ENCODE results near the gene GSTT4.

Gene GSTT4

DNA sequence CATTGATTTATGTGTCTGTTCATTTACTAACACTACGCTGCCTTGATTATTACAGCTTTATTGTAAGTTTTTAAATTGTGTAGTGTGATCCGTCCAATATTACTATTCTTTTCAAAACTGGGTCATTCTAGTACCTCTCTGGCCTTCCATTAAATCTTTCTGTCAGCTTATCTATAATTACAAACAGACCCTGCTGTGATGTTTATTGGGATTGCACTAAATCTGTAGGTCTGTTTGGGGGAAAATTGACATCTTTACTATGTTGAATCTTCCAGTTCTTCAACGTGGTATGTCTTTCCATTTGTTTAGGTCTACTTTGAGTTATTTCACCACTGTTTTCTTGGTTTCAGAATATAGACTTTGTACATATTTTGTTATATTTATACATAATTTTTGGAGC is 21.5 kb upstream of the GSTT4 start:
- H3K27ac ChIP-seq (ENCODE audit: low read length) = no peak overlapping the region
- no peak overlapping the region for H3K9ac ChIP-seq (ENCODE audit: low read length)
- H2AFZ ChIP-seq (ENCODE audit: low read depth, low read length) = no peak overlapping the region
- H3K27me3 ChIP-seq (ENCODE audit: low read depth, low read length) = no peaks in the 10 kb centered on the region
- peaks cover 3% of the 10 kb centered on the region for H3K4me1 ChIP-seq (ENCODE audit: low read length)
- TF ChIP-seq, protein P1, sequence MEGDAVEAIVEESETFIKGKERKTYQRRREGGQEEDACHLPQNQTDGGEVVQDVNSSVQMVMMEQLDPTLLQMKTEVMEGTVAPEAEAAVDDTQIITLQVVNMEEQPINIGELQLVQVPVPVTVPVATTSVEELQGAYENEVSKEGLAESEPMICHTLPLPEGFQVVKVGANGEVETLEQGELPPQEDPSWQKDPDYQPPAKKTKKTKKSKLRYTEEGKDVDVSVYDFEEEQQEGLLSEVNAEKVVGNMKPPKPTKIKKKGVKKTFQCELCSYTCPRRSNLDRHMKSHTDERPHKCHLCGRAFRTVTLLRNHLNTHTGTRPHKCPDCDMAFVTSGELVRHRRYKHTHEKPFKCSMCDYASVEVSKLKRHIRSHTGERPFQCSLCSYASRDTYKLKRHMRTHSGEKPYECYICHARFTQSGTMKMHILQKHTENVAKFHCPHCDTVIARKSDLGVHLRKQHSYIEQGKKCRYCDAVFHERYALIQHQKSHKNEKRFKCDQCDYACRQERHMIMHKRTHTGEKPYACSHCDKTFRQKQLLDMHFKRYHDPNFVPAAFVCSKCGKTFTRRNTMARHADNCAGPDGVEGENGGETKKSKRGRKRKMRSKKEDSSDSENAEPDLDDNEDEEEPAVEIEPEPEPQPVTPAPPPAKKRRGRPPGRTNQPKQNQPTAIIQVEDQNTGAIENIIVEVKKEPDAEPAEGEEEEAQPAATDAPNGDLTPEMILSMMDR (IDR thresholded peaks at IDR 0.05; ENCODE audit: low read depth, low read length) = no peak
- TF ChIP-seq EZH2phosphoT487 (IDR thresholded peaks at IDR 0.05; ENCODE audit: low read depth) = no peak
- peaks cover 5% of the 10 kb centered on the region for H3K36me3 ChIP-seq (replicated peaks; ENCODE audit: low read depth, low read length)
- H3K79me2 ChIP-seq (ENCODE audit: low read length) = peaks cover 75% of the 10 kb centered on the region
- no peak overlapping the region for H3K4me2 ChIP-seq (ENCODE audit: low read length)
- no peak overlapping the region for H3K4me3 ChIP-seq (ENCODE audit: low read length)
- H4K20me1 ChIP-seq (ENCODE audit: insufficient read depth, low read length) = peaks cover 56% of the 10 kb centered on the region
- no peaks in the 10 kb centered on the region for H3K9me3 ChIP-seq (ENCODE audit: insufficient read depth, low read length)

DNA sequence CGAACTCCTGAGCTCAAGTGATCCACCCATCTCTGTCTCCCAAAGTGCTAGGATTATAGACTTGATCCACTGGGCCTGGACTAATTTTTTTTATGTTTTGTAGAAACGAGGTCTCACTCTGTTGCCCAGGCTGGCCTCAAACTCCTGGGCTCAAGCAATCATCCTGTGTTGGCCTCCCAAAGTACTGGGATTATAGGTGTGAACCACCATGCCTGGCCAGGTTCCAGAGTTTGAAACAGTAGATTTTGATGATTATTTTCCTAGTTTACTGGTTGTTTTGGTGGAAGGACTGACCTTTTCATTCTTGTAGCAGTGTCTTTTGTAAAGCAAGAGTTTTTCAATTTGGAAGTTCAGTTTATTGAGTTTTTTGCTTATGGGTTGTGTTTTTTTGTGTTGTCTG is 20.8 kb upstream of the GSTT4 start:
- Histone ChIP-seq H3K4me3 (ENCODE audit: low read length) (no peak overlapping the region), H3K27me3 (ENCODE audit: low read depth, low read length) (no peaks in the 10 kb centered on the region), H3K79me2 (ENCODE audit: low read length) (peaks cover 69% of the 10 kb centered on the region), H3K9me3 (ENCODE audit: insufficient read depth, low read length) (no peaks in the 10 kb centered on the region), H3K36me3 (replicated peaks; ENCODE audit: low read depth, low read length) (peaks cover 2% of the 10 kb centered on the region), H2AFZ (ENCODE audit: low read depth, low read length) (no peak overlapping the region), H4K20me1 (ENCODE audit: insufficient read depth, low read length) (peaks cover 49% of the 10 kb centered on the region), H3K9ac (ENCODE audit: low read length) (no peak overlapping the region), H3K4me1 (ENCODE audit: low read length) (peaks cover 3% of the 10 kb centered on the region), H3K27ac (ENCODE audit: low read length) (no peak overlapping the region), H3K4me2 (ENCODE audit: low read length) (no peak overlapping the region)
- TF ChIP-seq EZH2phosphoT487 (IDR thresholded peaks at IDR 0.05; ENCODE audit: low read depth) = no peak
- TF ChIP-seq, protein P1 (IDR thresholded peaks at IDR 0.05; ENCODE audit: low read depth, low read length) = no peak

DNA sequence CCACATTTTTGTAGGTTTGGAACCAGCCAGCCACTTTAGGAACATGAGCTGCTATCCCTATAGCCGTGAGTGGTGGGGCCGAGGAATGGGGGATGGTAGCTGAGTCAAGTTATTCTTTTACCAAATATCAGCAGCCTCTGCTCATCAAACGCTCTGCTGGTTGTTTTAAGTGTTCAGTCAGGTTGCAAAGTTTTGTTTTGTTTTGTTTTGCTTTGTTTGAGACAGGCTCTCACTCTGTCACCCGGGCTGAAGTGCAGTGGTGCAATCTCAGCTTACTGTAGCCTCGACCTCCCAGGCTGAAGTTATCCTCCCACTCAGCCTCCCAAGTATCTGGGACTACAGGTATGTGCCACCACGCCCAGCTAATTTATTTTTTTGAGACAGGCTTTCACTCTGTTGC is 20.2 kb upstream of the GSTT4 start:
- no peak overlapping the region for H3K4me3 ChIP-seq (ENCODE audit: low read length)
- H3K27me3 ChIP-seq (ENCODE audit: low read depth, low read length) = no peaks in the 10 kb centered on the region
- H3K9me3 ChIP-seq (ENCODE audit: insufficient read depth, low read length) = no peaks in the 10 kb centered on the region
- H3K9ac ChIP-seq (ENCODE audit: low read length) = no peak overlapping the region
- TF ChIP-seq, protein P1 (IDR thresholded peaks at IDR 0.05; ENCODE audit: low read depth, low read length) = no peak
- TF ChIP-seq EZH2phosphoT487 (IDR thresholded peaks at IDR 0.05; ENCODE audit: low read depth) = no peak
- no peak overlapping the region for H2AFZ ChIP-seq (ENCODE audit: low read depth, low read length)
- peaks cover 65% of the 10 kb centered on the region for H3K79me2 ChIP-seq (ENCODE audit: low read length)
- no peak overlapping the region for H3K4me2 ChIP-seq (ENCODE audit: low read length)
- peaks cover 3% of the 10 kb centered on the region for H3K4me1 ChIP-seq (ENCODE audit: low read length)
- H3K36me3 ChIP-seq (replicated peaks; ENCODE audit: low read depth, low read length) = peaks cover 2% of the 10 kb centered on the region
- H4K20me1 ChIP-seq (ENCODE audit: insufficient read depth, low read length) = peaks cover 47% of the 10 kb centered on the region
- no peak overlapping the region for H3K27ac ChIP-seq (ENCODE audit: low read length)

DNA sequence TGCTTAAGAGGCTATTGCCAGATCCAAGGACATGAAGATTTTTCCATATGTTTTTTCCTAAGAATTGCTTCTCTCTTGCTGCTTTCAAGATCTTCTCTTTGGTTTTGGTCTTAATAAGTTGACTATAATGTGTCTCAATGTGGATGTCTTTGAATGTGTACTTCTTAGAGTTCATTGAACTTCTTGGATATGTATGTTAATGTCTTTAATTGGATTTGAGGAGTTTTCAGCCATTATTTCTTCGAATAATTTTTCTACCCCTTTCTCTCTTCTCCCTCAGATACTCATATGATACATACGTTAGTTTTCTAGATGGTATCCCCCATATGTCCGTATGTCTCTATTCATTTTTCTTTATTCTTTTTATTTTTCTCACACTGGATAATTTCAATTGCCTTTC is 19.1 kb upstream of the GSTT4 start:
- Histone ChIP-seq H3K79me2 (ENCODE audit: low read length) (peaks cover 57% of the 10 kb centered on the region), H4K20me1 (ENCODE audit: insufficient read depth, low read length) (peaks cover 39% of the 10 kb centered on the region), H2AFZ (ENCODE audit: low read depth, low read length) (no peak overlapping the region), H3K27ac (ENCODE audit: low read length) (no peak overlapping the region), H3K36me3 (replicated peaks; ENCODE audit: low read depth, low read length) (peaks cover 2% of the 10 kb centered on the region), H3K9ac (ENCODE audit: low read length) (no peak overlapping the region), H3K9me3 (ENCODE audit: insufficient read depth, low read length) (no peaks in the 10 kb centered on the region), H3K4me2 (ENCODE audit: low read length) (no peak overlapping the region), H3K27me3 (ENCODE audit: low read depth, low read length) (no peaks in the 10 kb centered on the region), H3K4me3 (ENCODE audit: low read length) (no peak overlapping the region), H3K4me1 (ENCODE audit: low read length) (peaks cover 3% of the 10 kb centered on the region)
- TF ChIP-seq, protein P1 (IDR thresholded peaks at IDR 0.05; ENCODE audit: low read depth, low read length) = no peak
- no peak for TF ChIP-seq EZH2phosphoT487 (IDR thresholded peaks at IDR 0.05; ENCODE audit: low read depth)

All from OCI-LY3 (cell line).